Astrocyte of the spinal cord (primary cell): Measurements from ENCODE around the gene HOXA4.
A peak's percentile ranks its signal among the peaks of the same experiment; 100 is the strongest.

ENCODE experiments used
- DNase-seq: peaks from one replicate; pipeline ENCODE4 v3.0.0; 2011; ENCODE audit warnings: low read depth, low spot score
- H3K4me3 ChIP-seq: 2 replicates; pipeline ENCODE4 v1.5.1; 2011; ENCODE audit warnings: low read depth, mild to moderate bottlenecking, low read length, moderate library complexity
- CTCF ChIP-seq: IDR thresholded peaks from 2 replicates; pipeline ENCODE4 v1.5.1; 2012; ENCODE audit warnings: low read depth, mild to moderate bottlenecking, low read length, inconsistent platforms
- in situ Hi-C: cut with HindIII; loops from 2 replicates; pipeline ENCODE4 v1.10.0; 2017; ENCODE audit warnings: low sequenced_read_pairs

HOXA4 gene

GRCh38 chr7:27151341-27151930 is 20.9 kb upstream of the HOXA4 start:
- peak overlapping the region; percentile 69 for H3K4me3 ChIP-seq
- no peak for DNase-seq
- TF ChIP-seq CTCF = no peak
- in situ Hi-C loops = loop anchor here (25.0 kb wide), 1 partner anchor 764 kb away; no protein-coding TSS in a partner anchor

- peak; percentile 88 for DNase-seq
- in situ Hi-C loops = loop anchor here (25.0 kb wide), 1 partner anchor 763 kb away; no protein-coding TSS in a partner anchor
- H3K4me3 ChIP-seq = peak overlapping the region; percentile 69
- TF ChIP-seq CTCF = peak; percentile 70
Observed at GRCh38 chr7:27150568-27151340, 20.2 kb upstream of the HOXA4 start.

GRCh38 chr7:27149842-27150567 is 19.4 kb upstream of the HOXA4 start:
- DNase-seq = no peak
- in situ Hi-C loops = loop anchor here (25.0 kb wide), 1 partner anchor 763 kb away; no protein-coding TSS in a partner anchor
- no peak for TF ChIP-seq CTCF
- H3K4me3 ChIP-seq = peak overlapping the region; percentile 69

- TF ChIP-seq CTCF = no peak
- peak overlapping the region; percentile 69 for H3K4me3 ChIP-seq
- in situ Hi-C loops = no loop called here
- no peak for DNase-seq
Observed at GRCh38 chr7:27148756-27149641, 18.4 kb upstream of the HOXA4 start.

- no peak for TF ChIP-seq CTCF
- in situ Hi-C loops = no loop called here
- DNase-seq = peak; percentile 66
- H3K4me3 ChIP-seq = peak overlapping the region; percentile 69
Observed at GRCh38 chr7:27148031-27148755, 17.6 kb upstream of the HOXA4 start.
